Transverse colon (tissue), 4 donors: ENCODE data around the gene RIMBP3C. TPM values are rescaled to one million over a fixed set of nuclear protein-coding genes. Genes with fewer than 3 reads are reported as not detected.
"Not testable (repeated sequence)": the region's sequence is repeated elsewhere in the genome, so short reads cannot be mapped to it uniquely, and the experiment has no call there.

Experiments
- DNase-seq: peaks from one replicate; pipeline ENCODE4 v3.0.0-alpha.2; 2019
- H3K27ac ChIP-seq, 4 donors: fragments of 200-600 bp; sonication (generic); 2 replicates each; pipeline ENCODE4 v1.5.1; 2016 to 2018; ENCODE audit warnings: inconsistent platforms in 4 of 4
- H3K27me3 ChIP-seq: fragments of 200-600 bp; sonication (generic); 2 replicates; pipeline ENCODE4 v1.5.1; 2017; ENCODE audit warnings: inconsistent platforms
- H3K36me3 ChIP-seq, 4 donors: fragments of 200-600 bp; sonication (generic); 2 replicates each; pipeline ENCODE4 v1.5.1; 2017 to 2019; ENCODE audit warnings: inconsistent platforms in 4 of 4
- H3K4me1 ChIP-seq, 4 donors: fragments of 200-600 bp; sonication (generic); 2 replicates each; pipeline ENCODE4 v1.5.1; 2017 to 2020; ENCODE audit warnings: inconsistent platforms in 4 of 4
- H3K4me3 ChIP-seq, 4 donors: fragments of 200-600 bp; sonication (generic); 1 replicate in 1 of 4; 2 replicates in 3 of 4; pipeline versions ENCODE4 v1.5.1 to v1.6.1; 2017 to 2019; ENCODE audit warnings: inconsistent platforms in 4 of 4
- H3K9me3 ChIP-seq, 2 donors: fragments of 200-600 bp; sonication (generic); 2 replicates each; pipeline ENCODE4 v1.5.1; 2017 to 2019; ENCODE audit warnings: inconsistent platforms in 2 of 2
- WGBS, 2 donors: methylation state at CpG; one replicate each; pipeline ENCODE4 v1.1.5; 2018; ENCODE audit warnings: low coverage in 1 of 2; 5-methylcytosine and 5-hydroxymethylcytosine counted together
- in situ Hi-C, 4 donors: fragments of 200-750 bp; cut with MboI; loops; one replicate each; pipeline versions ENCODE4 v1.15.0 to v1.15.1; 2017; ENCODE audit warnings: low sequenced_read_pairs in 3 of 4, low pct_ligation_motif_present in 1 of 4, low pct_unique_long_range_greater_than_20kb in 1 of 4
- intact Hi-C: fragments of 100-400 bp; cut with DNase I; formaldehyde crosslinking; loops from one replicate; pipeline ENCODE4 v1.15.1; 2023; ENCODE audit warnings: low total_unique reads
- total RNA-seq, 4 donors: library from RNA; depleted of rRNA; stranded (reverse); fragments of >200 nt; gene quantifications; one replicate each; pipeline ENCODE4 v1.1.0, GENCODE V29; 2016

RIMBP3C gene
- total RNA-seq, 4 donors from 2014 or later = not detected

GRCh38 chr22:21549558-21549957, 1.7 kb downstream of the RIMBP3C start:
- H3K27ac ChIP-seq, H3K4me3 ChIP-seq, H3K27me3 ChIP-seq, H3K36me3 ChIP-seq, H3K4me1 ChIP-seq, in situ Hi-C loops, H3K9me3 ChIP-seq, intact Hi-C loops, DNase-seq: not testable (repeated sequence)
- WGBS, 2 donors = no CpG with 5 or more reads among the region's 38 CpGs

GRCh38 chr22:21544432-21545322, 6.6 kb downstream of the RIMBP3C start:
- WGBS, 2 donors = 90% methylated on average over 3 of the region's 17 CpGs; no CpG with 5 or more reads in 1 of the 2 donors
- DNase-seq, H3K27ac ChIP-seq, intact Hi-C loops, H3K27me3 ChIP-seq, in situ Hi-C loops, H3K4me1 ChIP-seq, H3K9me3 ChIP-seq, H3K4me3 ChIP-seq, H3K36me3 ChIP-seq: not testable (repeated sequence)

GRCh38 chr22:21539862-21540261, 11.4 kb downstream of the RIMBP3C start:
- in situ Hi-C loops, intact Hi-C loops, H3K4me1 ChIP-seq, H3K27ac ChIP-seq, DNase-seq, H3K9me3 ChIP-seq, H3K4me3 ChIP-seq, H3K36me3 ChIP-seq, H3K27me3 ChIP-seq: not testable (repeated sequence)
- WGBS, 2 donors = no CpG with 5 or more reads among the region's 7 CpGs

- H3K27me3 ChIP-seq, H3K4me1 ChIP-seq, DNase-seq, H3K4me3 ChIP-seq, in situ Hi-C loops, intact Hi-C loops, H3K36me3 ChIP-seq, H3K27ac ChIP-seq, H3K9me3 ChIP-seq: not testable (repeated sequence)
- no CpG with 5 or more reads among the region's 20 CpGs for WGBS, 2 donors
Observed at GRCh38 chr22:21532863-21533648, 18.2 kb downstream of the RIMBP3C start.

GRCh38 chr22:21531525-21531924, 19.7 kb downstream of the RIMBP3C start:
- H3K4me3 ChIP-seq, H3K9me3 ChIP-seq, DNase-seq, H3K27ac ChIP-seq, in situ Hi-C loops, intact Hi-C loops, H3K36me3 ChIP-seq, H3K4me1 ChIP-seq, H3K27me3 ChIP-seq: not testable (repeated sequence)
- WGBS, 2 donors = no CpG with 5 or more reads among the region's 5 CpGs

- DNase-seq, intact Hi-C loops, H3K27me3 ChIP-seq, H3K27ac ChIP-seq, H3K4me3 ChIP-seq, H3K36me3 ChIP-seq, H3K4me1 ChIP-seq, in situ Hi-C loops, H3K9me3 ChIP-seq: not testable (repeated sequence)
- no CpG with 5 or more reads among the region's 6 CpGs for WGBS, 2 donors
Observed at GRCh38 chr22:21526705-21527500, 24.4 kb downstream of the RIMBP3C start.

- H3K4me1 ChIP-seq, H3K4me3 ChIP-seq, DNase-seq, H3K27ac ChIP-seq, H3K27me3 ChIP-seq, intact Hi-C loops, H3K36me3 ChIP-seq, H3K9me3 ChIP-seq, in situ Hi-C loops: not testable (repeated sequence)
- no CpG with 5 or more reads among the region's 115 CpGs for WGBS, 2 donors
Observed at GRCh38 chr22:21516970-21517764, 34.1 kb downstream of the RIMBP3C start.

- in situ Hi-C loops, H3K4me3 ChIP-seq, H3K9me3 ChIP-seq, H3K36me3 ChIP-seq, intact Hi-C loops, H3K27me3 ChIP-seq, H3K4me1 ChIP-seq, DNase-seq, H3K27ac ChIP-seq: not testable (repeated sequence)
- WGBS, 2 donors = no CpG with 5 or more reads among the region's 22 CpGs
Observed at GRCh38 chr22:21516522-21516921, 34.7 kb downstream of the RIMBP3C start.

GRCh38 chr22:21515234-21515633, 36.0 kb downstream of the RIMBP3C start:
- intact Hi-C loops = not testable (repeated sequence)

More at GRCh38 chr22:21515234-21515633, 36.0 kb downstream of the RIMBP3C start:
- H3K4me1 ChIP-seq, H3K27ac ChIP-seq, H3K9me3 ChIP-seq, H3K27me3 ChIP-seq, H3K4me3 ChIP-seq, H3K36me3 ChIP-seq, in situ Hi-C loops, DNase-seq: not testable (repeated sequence)
- WGBS, 2 donors = no CpG with 5 or more reads among the region's 9 CpGs
